SU-DHL-6 (cell line): ENCODE results near the gene SLC12A7.

ENCODE experiments used
- H2AFZ ChIP-seq: fragments of 200-600 bp; sonication (generic); 2 replicates; pipeline ENCODE4 v1.6.1; 2014; ENCODE audit warnings: low read depth, mild to moderate bottlenecking, moderate library complexity, mixed read lengths, antibody characterized with exemption, low read length; ENCODE audit not compliant: severe bottlenecking
- H3F3A ChIP-seq: fragments of 200-600 bp; shearing (Covaris generic); 2 replicates; pipeline ENCODE4 v1.6.0; 2016; ENCODE audit warnings: antibody characterized with exemption, mild to moderate bottlenecking; ENCODE audit not compliant: insufficient read depth
- H3K27ac ChIP-seq: fragments of 200-600 bp; sonication (generic); 2 replicates; pipeline ENCODE4 v1.5.1; 2016; ENCODE audit warnings: low read depth, mild to moderate bottlenecking, low read length, moderate library complexity, mixed read lengths
- H3K27me3 ChIP-seq: fragments of 200-600 bp; sonication (generic), shearing (Covaris generic); 2 replicates; pipeline ENCODE4 v1.6.0; 2014; ENCODE audit warnings: mild to moderate bottlenecking, low read length
- H3K36me3 ChIP-seq: fragments of 200-600 bp; sonication (generic); 2 replicates; pipeline ENCODE4 v1.6.1; 2014; ENCODE audit warnings: mild to moderate bottlenecking, low read length, mixed read lengths
- H3K4me2 ChIP-seq: fragments of 300-600, 200-600 bp; shearing (Covaris generic), sonication (generic); 2 replicates; pipeline ENCODE4 v1.6.0; 2014; ENCODE audit warnings: low read length, low read depth, mild to moderate bottlenecking; ENCODE audit not compliant: poor library complexity, severe bottlenecking
- H3K4me3 ChIP-seq: fragments of 200-600 bp; sonication (generic); 2 replicates; pipeline ENCODE4 v1.5.1; 2014; ENCODE audit warnings: antibody characterized with exemption, low read length, mild to moderate bottlenecking, mixed read lengths; ENCODE audit not compliant: insufficient read depth, poor library complexity, severe bottlenecking
- H3K79me2 ChIP-seq: fragments of 200-600 bp; sonication (generic); 2 replicates; pipeline ENCODE4 v1.6.1; 2014; ENCODE audit warnings: mild to moderate bottlenecking, low read length, moderate library complexity; ENCODE audit not compliant: insufficient read depth
- H3K9ac ChIP-seq: fragments of 200-600 bp; sonication (generic); 2 replicates; pipeline ENCODE4 v1.7.0; 2014; ENCODE audit warnings: mild to moderate bottlenecking, low read length
- H3K9me2 ChIP-seq: fragments of 200-600 bp; sonication (generic); replicated peaks from 2 replicates; pipeline ENCODE4 v1.6.1; 2014; ENCODE audit warnings: low read length; ENCODE audit not compliant: insufficient read depth
- H3K9me3 ChIP-seq: fragments of 200-600 bp; sonication (generic); 2 replicates; pipeline ENCODE4 v1.6.1; 2014; ENCODE audit warnings: low read length, mixed read lengths; ENCODE audit not compliant: insufficient read depth
- H4K20me1 ChIP-seq: fragments of 200-600 bp; sonication (generic); 2 replicates; pipeline ENCODE4 v1.6.1; 2014; ENCODE audit warnings: low read depth, mild to moderate bottlenecking, antibody characterized with exemption, low read length, moderate library complexity, mixed read lengths
- CTCF ChIP-seq: fragments of 200-600 bp; sonication (generic); IDR thresholded peaks from one replicate; pipeline ENCODE4 v1.5.1; 2017; ENCODE audit warnings: antibody characterized with exemption, mild to moderate bottlenecking, low read length, moderate library complexity; ENCODE audit not compliant: insufficient read depth, poor library complexity, severe bottlenecking
- EZH2phosphoT487 ChIP-seq: fragments of 200-600 bp; sonication (generic), shearing (Covaris generic); conservative IDR thresholded peaks from 2 replicates; pipeline ENCODE4 v1.6.1; 2018; ENCODE audit warnings: mild to moderate bottlenecking, antibody characterized with exemption, low read length, moderate library complexity, mixed read lengths

The SLC12A7 gene

GRCh38 chr5:1054799-1055775 lies 56.8 kb downstream of the SLC12A7 start:
- no peaks in the 10 kb centered on the region for H4K20me1 ChIP-seq
- H3F3A ChIP-seq: no peaks in the 10 kb centered on the region
- no peaks in the 10 kb centered on the region for H3K36me3 ChIP-seq
- H3K9me2 ChIP-seq: no peaks in the 10 kb centered on the region
- no peak overlapping the region for H3K27ac ChIP-seq
- no peak overlapping the region for H3K9ac ChIP-seq
- no peaks in the 10 kb centered on the region for H3K9me3 ChIP-seq
- no peaks in the 10 kb centered on the region for H3K79me2 ChIP-seq
- H3K4me2 ChIP-seq: no peak overlapping the region
- TF ChIP-seq CTCF: no peak
- no peak for TF ChIP-seq EZH2phosphoT487
- no peak overlapping the region for H3K4me3 ChIP-seq
- no peak overlapping the region for H2AFZ ChIP-seq
- no peaks in the 10 kb centered on the region for H3K27me3 ChIP-seq

- Histone ChIP-seq H3F3A (no peaks in the 10 kb centered on the region), H2AFZ (no peak overlapping the region), H4K20me1 (no peaks in the 10 kb centered on the region), H3K36me3 (no peaks in the 10 kb centered on the region), H3K79me2 (no peaks in the 10 kb centered on the region), H3K9me3 (no peaks in the 10 kb centered on the region), H3K4me3 (no peak overlapping the region), H3K4me2 (no peak overlapping the region), H3K27ac (no peak overlapping the region), H3K27me3 (no peaks in the 10 kb centered on the region), H3K9ac (no peak overlapping the region), H3K9me2 (no peaks in the 10 kb centered on the region)
- TF ChIP-seq EZH2phosphoT487 (no peak), CTCF (no peak)
These were observed 57.7 kb downstream of the SLC12A7 start for GRCh38 chr5:1054018-1054798.

GRCh38 chr5:1053391-1054017 lies 58.4 kb downstream of the SLC12A7 start:
- no peak overlapping the region for H3K4me3 ChIP-seq
- no peak overlapping the region for H2AFZ ChIP-seq
- H3K4me2 ChIP-seq: no peak overlapping the region
- H3F3A ChIP-seq: no peaks in the 10 kb centered on the region
- H3K9me3 ChIP-seq: no peaks in the 10 kb centered on the region
- H3K9ac ChIP-seq: no peak overlapping the region
- H3K9me2 ChIP-seq: no peaks in the 10 kb centered on the region
- H3K36me3 ChIP-seq: no peaks in the 10 kb centered on the region
- H3K27me3 ChIP-seq: no peaks in the 10 kb centered on the region
- H3K27ac ChIP-seq: no peak overlapping the region
- no peaks in the 10 kb centered on the region for H4K20me1 ChIP-seq
- H3K79me2 ChIP-seq: no peaks in the 10 kb centered on the region
- TF ChIP-seq EZH2phosphoT487 (no peak), CTCF (no peak)
